ENCODE measurements around the gene TWIST2. TPM values are rescaled to one million over a fixed set of nuclear protein-coding genes. Genes with fewer than 3 reads are reported as not detected.

TWIST2 gene
- polyA plus RNA-seq, 1 experiment = 15.6 TPM

- H3K27ac ChIP-seq (ENCODE audit: low read depth, low read length) = no peak overlapping the region
- peaks cover 22% of the 10 kb centered on the region for H3K9me3 ChIP-seq (ENCODE audit: control insufficient read depth, insufficient read depth, low read length)
- no peak overlapping the region for H3K4me3 ChIP-seq (ENCODE audit: low read depth, low read length)
- POLR2A ChIA-PET = no interaction called here
- no peak for DNase-seq (ENCODE audit: low read depth, low spot score)
- CTCF ChIA-PET = no interaction called here
- no peaks in the 10 kb centered on the region for H3K27me3 ChIP-seq (ENCODE audit: control insufficient read depth, insufficient read depth, low read length)
- TF ChIP-seq CTCF (IDR thresholded peaks at IDR 0.05; ENCODE audit: low read depth, low read length) = no peak
These were observed 63.0 kb downstream of the TWIST2 start for GRCh38 chr2:238910751-238911351.

- no peak for TF ChIP-seq CTCF (IDR thresholded peaks at IDR 0.05; ENCODE audit: low read depth, low read length)
- DNase-seq (ENCODE audit: low read depth, low spot score) = no peak
- POLR2A ChIA-PET = no interaction called here
- Histone ChIP-seq H3K9me3 (ENCODE audit: control insufficient read depth, insufficient read depth, low read length) (peaks cover 22% of the 10 kb centered on the region), H3K27me3 (ENCODE audit: control insufficient read depth, insufficient read depth, low read length) (no peaks in the 10 kb centered on the region), H3K4me3 (ENCODE audit: low read depth, low read length) (no peak overlapping the region), H3K27ac (ENCODE audit: low read depth, low read length) (no peak overlapping the region)
- CTCF ChIA-PET = no interaction called here
These were observed 63.7 kb downstream of the TWIST2 start for GRCh38 chr2:238911376-238912227.

GRCh38 chr2:238912228-238912915 is 64.5 kb downstream of the TWIST2 start:
- no peak overlapping the region for H3K4me3 ChIP-seq (ENCODE audit: low read depth, low read length)
- H3K27me3 ChIP-seq (ENCODE audit: control insufficient read depth, insufficient read depth, low read length) = no peaks in the 10 kb centered on the region
- POLR2A ChIA-PET = no interaction called here
- peaks cover 22% of the 10 kb centered on the region for H3K9me3 ChIP-seq (ENCODE audit: control insufficient read depth, insufficient read depth, low read length)
- no peak for TF ChIP-seq CTCF (IDR thresholded peaks at IDR 0.05; ENCODE audit: low read depth, low read length)
- CTCF ChIA-PET = no interaction called here
- H3K27ac ChIP-seq (ENCODE audit: low read depth, low read length) = no peak overlapping the region
- no peak for DNase-seq (ENCODE audit: low read depth, low spot score)

GRCh38 chr2:238912916-238913875 is 65.3 kb downstream of the TWIST2 start:
- no peaks in the 10 kb centered on the region for H3K27me3 ChIP-seq (ENCODE audit: control insufficient read depth, insufficient read depth, low read length)
- DNase-seq (ENCODE audit: low read depth, low spot score) = no peak
- H3K4me3 ChIP-seq (ENCODE audit: low read depth, low read length) = no peak overlapping the region
- ChIA-PET POLR2A (no interaction called here), CTCF (no interaction called here)
- no peak overlapping the region for H3K27ac ChIP-seq (ENCODE audit: low read depth, low read length)
- TF ChIP-seq CTCF (IDR thresholded peaks at IDR 0.05; ENCODE audit: low read depth, low read length) = no peak
- peaks cover 22% of the 10 kb centered on the region for H3K9me3 ChIP-seq (ENCODE audit: control insufficient read depth, insufficient read depth, low read length)
